GM21423 (cell line): ENCODE results near the gene RASAL2.
"Not testable (repeated sequence)": the region's sequence is repeated elsewhere in the genome, so short reads cannot be mapped to it uniquely, and the experiment has no call there.

ENCODE experiments used
- ATAC-seq: cut with Tn5 transposase; IDR thresholded peaks from one replicate; pipeline ENCODE4 v1.9.1; 2021; ENCODE audit warnings: mild to moderate bottlenecking, moderate library complexity; ENCODE audit not compliant: unreplicated experiment

Gene RASAL2

GRCh38 chr1:178066908-178067614 is 26.8 kb upstream of the RASAL2 start:
- ATAC-seq: peak; percentile 97

- no peak for ATAC-seq
Measured at GRCh38 chr1:178071811-178072210, 22.1 kb upstream of the RASAL2 start.

GRCh38 chr1:178072326-178072725 is 21.6 kb upstream of the RASAL2 start:
- ATAC-seq: no peak

DNA sequence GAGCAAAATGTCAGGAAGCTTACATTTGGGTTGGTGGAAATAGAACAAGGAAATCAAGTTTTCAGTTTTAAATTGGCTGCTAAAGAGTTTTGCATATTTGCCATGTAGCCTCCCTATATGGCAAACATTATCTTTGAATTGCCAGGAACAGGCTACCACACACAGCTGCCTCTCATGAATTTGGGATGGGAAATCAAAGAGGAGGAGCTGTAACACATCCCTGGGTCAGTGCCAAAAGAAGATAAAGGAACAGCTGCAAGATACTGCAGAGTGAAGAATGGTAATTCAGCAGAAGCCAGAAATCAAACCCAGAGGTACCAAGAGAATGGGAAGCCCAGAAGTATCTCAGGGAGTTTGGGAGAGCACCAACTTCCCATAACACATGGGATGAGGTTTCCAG is 18.6 kb upstream of the RASAL2 start:
- ATAC-seq: no peak

DNA sequence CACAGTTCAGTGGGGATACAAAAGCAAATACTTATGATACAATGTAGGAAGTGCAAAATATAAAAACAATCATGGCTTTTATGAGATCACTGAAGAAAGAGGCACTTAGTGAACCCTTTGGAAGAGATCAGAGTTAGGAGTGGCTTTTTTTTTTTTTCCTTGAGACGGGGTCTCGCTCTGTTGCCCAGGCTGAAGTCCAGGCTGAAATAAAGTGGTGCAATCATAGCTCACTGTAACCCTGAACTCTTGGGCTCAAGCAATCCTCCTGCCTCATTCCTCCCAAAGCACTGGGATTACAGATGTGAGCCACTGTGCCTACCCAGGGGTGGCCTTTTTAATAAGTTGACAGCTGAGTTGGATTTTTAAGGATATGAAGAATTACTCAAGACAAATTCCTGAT is 17.3 kb upstream of the RASAL2 start:
- no peak for ATAC-seq

GRCh38 chr1:178077917-178078316 is 16.0 kb upstream of the RASAL2 start:
- no peak for ATAC-seq

DNA sequence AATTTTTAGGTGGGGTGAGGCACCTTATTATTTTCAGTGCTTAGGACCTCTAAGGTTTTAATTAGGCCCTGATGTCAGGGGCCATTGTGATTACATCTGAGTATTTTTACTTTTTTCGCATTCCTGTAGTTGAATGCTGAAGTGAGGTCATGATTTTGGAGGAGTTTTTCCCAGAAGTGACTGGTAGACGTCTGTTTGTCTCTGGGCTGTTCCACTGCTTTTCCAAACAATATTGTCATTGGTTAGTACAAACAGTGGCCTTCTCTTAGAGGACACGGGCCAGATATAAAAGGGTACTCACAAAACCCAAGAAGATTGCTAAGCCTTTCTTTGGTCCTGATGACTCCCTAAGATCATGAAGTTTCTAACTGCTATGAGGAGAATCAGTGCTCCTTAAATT is 7.6 kb upstream of the RASAL2 start:
- no peak for ATAC-seq

DNA sequence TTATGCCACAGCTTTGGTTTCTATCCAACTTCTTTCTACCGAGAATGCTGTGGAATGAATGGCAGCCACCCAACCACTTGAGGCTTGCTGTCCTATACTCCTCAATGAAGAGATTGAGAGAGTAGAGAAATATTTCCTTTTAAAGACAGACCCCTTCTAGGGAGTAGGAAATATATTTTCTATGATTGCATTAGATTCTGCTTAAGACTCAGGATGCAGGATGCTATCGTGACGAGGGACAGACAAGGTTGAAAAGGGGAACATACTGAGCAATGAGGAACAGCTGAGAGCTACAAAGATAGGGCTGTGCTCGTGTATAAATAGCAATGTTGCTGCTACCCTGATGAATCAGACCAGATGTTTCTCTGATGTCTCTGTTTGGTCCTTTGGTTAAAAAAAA is 7.1 kb upstream of the RASAL2 start:
- ATAC-seq: no peak

- no peak for ATAC-seq
Measured at GRCh38 chr1:178088651-178089050, 5.3 kb upstream of the RASAL2 start.

DNA sequence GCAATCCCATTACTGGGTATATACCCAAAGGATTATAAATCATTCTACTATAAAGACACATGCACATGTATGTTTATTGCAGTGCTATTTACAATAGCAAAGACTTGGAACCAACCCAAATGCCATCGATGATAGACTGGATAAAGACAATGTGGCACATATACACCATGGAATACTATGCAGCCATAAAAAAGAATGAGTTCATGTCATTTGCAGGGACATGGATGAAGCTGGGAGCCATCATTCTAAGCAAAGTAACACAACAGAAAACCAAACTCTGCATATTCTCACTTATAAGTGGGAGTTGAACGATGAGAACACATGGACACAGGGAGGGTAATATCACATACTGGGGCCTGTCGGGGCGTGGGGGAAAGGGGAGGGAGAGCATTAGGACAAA is 2.5 kb upstream of the RASAL2 start:
- not testable (repeated sequence) for ATAC-seq

GRCh38 chr1:178091986-178092745 is 1.7 kb upstream of the RASAL2 start:
- no peak for ATAC-seq

- no peak for ATAC-seq
Measured at GRCh38 chr1:178092878-178093493, 918 bp upstream of the RASAL2 start.

- peak; percentile 77 for ATAC-seq
Measured at GRCh38 chr1:178093494-178093950, 382 bp upstream of the RASAL2 start.

DNA sequence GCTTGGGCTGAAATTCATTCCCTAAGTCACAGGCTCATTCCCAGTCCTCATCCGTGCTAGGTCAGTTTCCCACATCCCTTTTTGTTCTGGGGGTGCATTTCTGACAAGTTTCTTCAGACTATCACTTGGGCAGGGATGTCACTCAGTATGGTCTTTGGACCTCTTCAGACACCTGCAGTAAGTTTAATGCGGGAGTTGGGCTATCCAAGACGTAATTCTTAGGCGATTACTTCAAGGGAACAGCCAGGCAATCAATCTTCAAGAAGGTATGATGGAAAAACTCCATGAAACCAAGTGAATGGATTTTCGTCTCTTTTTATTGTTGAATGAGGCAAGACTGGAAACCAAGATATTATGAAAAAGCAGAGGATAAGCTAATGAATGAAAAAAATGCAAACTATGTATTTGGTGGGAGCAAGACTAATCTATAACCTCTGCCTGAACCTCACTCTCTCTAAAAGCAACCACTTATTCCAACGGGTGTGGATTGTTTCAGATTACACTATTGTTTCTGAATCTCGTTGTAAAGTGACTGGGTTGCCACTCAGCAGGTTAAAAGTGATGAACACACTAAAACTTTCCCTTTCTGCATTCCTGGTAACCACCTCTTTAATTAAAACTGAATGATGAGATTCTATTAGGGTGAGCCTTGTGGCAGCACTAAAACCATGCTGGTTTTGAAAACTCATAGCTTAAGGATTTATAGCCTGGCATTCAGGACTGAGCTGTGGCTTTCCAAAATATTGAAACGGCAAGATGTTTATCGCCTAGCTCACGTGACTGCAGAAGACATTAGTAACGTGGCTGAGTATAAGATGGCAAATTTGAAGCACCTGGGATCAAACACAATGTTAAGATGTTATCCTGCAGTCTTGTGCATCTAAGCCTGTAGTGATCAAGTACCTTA is 1.1 kb downstream of the RASAL2 start:
- ATAC-seq: no peak

GRCh38 chr1:178096421-178096820 is 2.5 kb downstream of the RASAL2 start:
- ATAC-seq: no peak

- ATAC-seq: no peak
Measured at GRCh38 chr1:178098262-178098661, 4.4 kb downstream of the RASAL2 start.

DNA sequence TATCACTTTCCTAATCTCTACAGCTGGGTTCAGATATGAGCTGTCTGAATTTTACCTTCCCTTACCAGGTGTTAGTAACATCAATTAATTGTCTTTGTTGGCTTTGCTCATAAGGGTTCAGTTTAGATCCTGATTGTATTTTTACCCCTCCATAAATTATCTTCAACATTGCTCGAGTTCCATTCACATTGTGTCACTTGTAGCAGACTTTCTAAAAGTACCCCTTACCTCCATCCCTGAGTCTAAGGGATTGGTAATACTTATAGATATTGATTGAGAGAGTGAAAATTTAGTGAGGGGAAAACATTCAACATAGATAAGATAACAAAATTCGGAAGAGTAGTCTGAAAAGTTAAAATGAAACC is 7.3 kb downstream of the RASAL2 start:
- no peak for ATAC-seq

- no peak for ATAC-seq
Measured at GRCh38 chr1:178101654-178102053, 7.8 kb downstream of the RASAL2 start.

DNA sequence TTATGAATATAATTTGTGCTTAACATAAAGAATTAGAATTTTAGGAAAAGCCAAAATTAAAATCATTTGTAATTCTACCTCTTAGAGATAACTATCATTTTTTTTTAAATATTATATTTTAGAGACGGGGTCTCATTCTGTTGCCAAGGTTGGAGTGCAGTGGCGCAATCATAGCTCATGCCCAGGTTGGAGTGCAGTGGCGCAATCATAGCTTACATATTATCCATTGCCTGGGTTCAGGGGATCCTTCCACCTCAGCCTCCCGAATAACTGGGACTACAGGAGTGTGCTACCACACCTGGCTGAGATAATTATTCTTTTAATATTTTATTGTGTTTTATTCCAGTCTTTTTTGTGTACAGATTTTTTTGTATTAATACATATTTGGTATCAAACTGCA is 8.3 kb downstream of the RASAL2 start:
- no peak for ATAC-seq

- ATAC-seq: no peak
Measured at GRCh38 chr1:178107823-178108222, 13.9 kb downstream of the RASAL2 start.
